H9 (cell line): Measurements from ENCODE around the gene TUBA4A. TPM values are rescaled to one million over a fixed set of nuclear protein-coding genes. Genes with fewer than 3 reads are reported as not detected.

Experiments
- DNase-seq: peaks from one replicate; pipeline ENCODE4 v3.0.0-alpha.2; 2017
- H2AFZ ChIP-seq: one replicate; pipeline ENCODE4 v1.6.1; 2013; ENCODE audit warnings: mild to moderate bottlenecking, low read length, control low read depth, moderate library complexity
- H2AK5ac ChIP-seq: 2 replicates; pipeline ENCODE4 v1.6.1; 2013; ENCODE audit warnings: low read length, control low read depth, mixed read lengths; ENCODE audit not compliant: insufficient read length
- H2BK120ac ChIP-seq: one replicate; pipeline ENCODE4 v1.6.1; 2013; ENCODE audit warnings: low read depth, mild to moderate bottlenecking, low read length, control low read depth, inconsistent platforms; ENCODE audit not compliant: poor library complexity, severe bottlenecking
- H2BK12ac ChIP-seq: 2 replicates; pipeline ENCODE4 v1.6.1; 2013; ENCODE audit warnings: low read length, control low read depth, mixed read lengths, low read depth; ENCODE audit not compliant: insufficient read length
- H2BK15ac ChIP-seq: 2 replicates; pipeline ENCODE4 v1.6.1; 2013; ENCODE audit warnings: low read depth, low read length, control low read depth
- H2BK20ac ChIP-seq: one replicate; pipeline ENCODE4 v1.6.1; 2013; ENCODE audit warnings: low read depth, mild to moderate bottlenecking, low read length, control low read depth, inconsistent platforms; ENCODE audit not compliant: poor library complexity, severe bottlenecking
- H2BK5ac ChIP-seq: 2 replicates; pipeline ENCODE4 v1.6.1; 2013; ENCODE audit warnings: low read length, control low read depth, mixed read lengths; ENCODE audit not compliant: insufficient read length
- H3K14ac ChIP-seq: 2 replicates; pipeline ENCODE4 v1.6.1; 2013; ENCODE audit warnings: low read length, control low read depth; ENCODE audit not compliant: insufficient read depth
- H3K18ac ChIP-seq: 2 replicates; pipeline ENCODE4 v1.6.1; 2013; ENCODE audit warnings: low read depth, mild to moderate bottlenecking, mixed read lengths, low read length, control low read depth; ENCODE audit not compliant: insufficient read length
- H3K23ac ChIP-seq: 2 replicates; pipeline ENCODE4 v1.6.1; 2013; ENCODE audit warnings: low read length, control low read depth, mixed read lengths, low read depth; ENCODE audit not compliant: insufficient read length
- H3K23me2 ChIP-seq: 2 replicates; pipeline ENCODE4 v1.6.1; 2013; ENCODE audit warnings: low read depth, mild to moderate bottlenecking, mixed read lengths, low read length, control low read depth; ENCODE audit not compliant: insufficient read length, poor library complexity, severe bottlenecking
- H3K27ac ChIP-seq: 2 replicates; pipeline ENCODE4 v1.5.1; 2013; ENCODE audit warnings: low read length, control low read depth, mixed read lengths, low read depth; ENCODE audit not compliant: insufficient read length
- H3K27me3 ChIP-seq: 2 replicates; pipeline ENCODE4 v1.6.1; 2013; ENCODE audit warnings: low read length, control low read depth, inconsistent platforms; ENCODE audit not compliant: insufficient read depth
- H3K4ac ChIP-seq: 2 replicates; pipeline ENCODE4 v1.6.1; 2013; ENCODE audit warnings: low read depth, mild to moderate bottlenecking, control low read depth, inconsistent platforms, low read length, moderate library complexity
- H3K4me1 ChIP-seq: 2 replicates; pipeline ENCODE4 v1.6.1; 2013; ENCODE audit warnings: low read length, control low read depth, inconsistent platforms; ENCODE audit not compliant: insufficient read depth
- H3K4me2 ChIP-seq: 2 replicates; pipeline ENCODE4 v1.6.1; 2013; ENCODE audit warnings: low read length, control low read depth, mixed read lengths; ENCODE audit not compliant: insufficient read length, insufficient read depth
- H3K56ac ChIP-seq: 2 replicates; pipeline ENCODE4 v1.6.1; 2013; ENCODE audit warnings: low read depth, mild to moderate bottlenecking, mixed read lengths, low read length, control low read depth; ENCODE audit not compliant: insufficient read length
- H3K79me1 ChIP-seq: 2 replicates; pipeline ENCODE4 v1.6.1; 2013; ENCODE audit warnings: low read depth, mild to moderate bottlenecking, moderate library complexity, low read length, control low read depth, inconsistent platforms; ENCODE audit not compliant: insufficient read depth, poor library complexity, severe bottlenecking
- H3K79me2 ChIP-seq: 2 replicates; pipeline ENCODE4 v1.6.1; 2013; ENCODE audit warnings: low read length, control low read depth, inconsistent platforms; ENCODE audit not compliant: insufficient read depth
- H3K9ac ChIP-seq: 2 replicates; pipeline ENCODE4 v1.6.1; 2013; ENCODE audit warnings: low read length, control low read depth, mixed read lengths; ENCODE audit not compliant: insufficient read length; ENCODE audit errors: extremely low read depth
- H3K9me3 ChIP-seq: one replicate; pipeline ENCODE4 v1.6.1; 2013; ENCODE audit warnings: low read depth, low read length, inconsistent platforms; ENCODE audit not compliant: control insufficient read depth
- H3T11ph ChIP-seq: one replicate; pipeline ENCODE4 v1.6.1; 2013; ENCODE audit warnings: mild to moderate bottlenecking, low read length, control low read depth, inconsistent platforms
- H4K20me1 ChIP-seq: one replicate; pipeline ENCODE4 v1.6.1; 2013; ENCODE audit not compliant: control insufficient read depth, insufficient read length, insufficient read depth
- H4K5ac ChIP-seq: 2 replicates; pipeline ENCODE4 v1.6.1; 2013; ENCODE audit warnings: low read depth, mild to moderate bottlenecking, mixed read lengths, low read length, control low read depth; ENCODE audit not compliant: insufficient read length
- H4K8ac ChIP-seq: replicated peaks from 2 replicates; pipeline ENCODE4 v1.6.1; 2013; ENCODE audit warnings: low read length, control low read depth, mixed read lengths, low read depth; ENCODE audit not compliant: insufficient read length
- H4K91ac ChIP-seq: 2 replicates; pipeline ENCODE4 v1.6.1; 2013; ENCODE audit warnings: low read depth, mild to moderate bottlenecking, moderate library complexity, mixed read lengths, low read length, control low read depth; ENCODE audit not compliant: insufficient read length
- H3K27ac Mint-ChIP-seq, 3 experiments: 2 replicates in 2 of 3; 3 replicates in 1 of 3; pipeline ENCODE4 v1.8.0; 2020 to 2021; ENCODE audit warnings: mixed read lengths in 3 of 3, mild to moderate bottlenecking in 1 of 3, moderate library complexity in 1 of 3
- H3K27me3 Mint-ChIP-seq: 2 replicates; pipeline ENCODE4 v1.8.0; 2021; ENCODE audit warnings: low read depth, mild to moderate bottlenecking, moderate library complexity, mixed read lengths
- H3K36me3 Mint-ChIP-seq, 3 experiments: 2 replicates in 2 of 3; 3 replicates in 1 of 3; pipeline ENCODE4 v1.8.0; 2020 to 2021; ENCODE audit warnings: low read depth in 3 of 3, mixed read lengths in 3 of 3; ENCODE audit not compliant: insufficient read depth in 1 of 3
- H3K4me1 Mint-ChIP-seq, 2 experiments: 2 replicates each; pipeline ENCODE4 v1.8.0; 2020; ENCODE audit warnings: mixed read lengths in 2 of 2
- H3K4me3 Mint-ChIP-seq, 2 experiments: 2 replicates in 1 of 2; 3 replicates in 1 of 2; pipeline ENCODE4 v1.8.0; 2020 to 2021; ENCODE audit warnings: mild to moderate bottlenecking in 2 of 2, mixed read lengths in 2 of 2, moderate library complexity in 1 of 2
- H3K9me3 Mint-ChIP-seq, 2 experiments: 2 replicates in 1 of 2; 3 replicates in 1 of 2; pipeline ENCODE4 v1.8.0; 2020; ENCODE audit warnings: mild to moderate bottlenecking in 2 of 2, mixed read lengths in 2 of 2, moderate library complexity in 1 of 2
- CTCF ChIP-seq: fragments of 200-600 bp; sonication (generic); conservative IDR thresholded peaks from 3 replicates; pipeline ENCODE4 v1.8.0; 2021; ENCODE audit warnings: antibody characterized with exemption, mild to moderate bottlenecking
- WGBS: extraction: QIAGEN DNeasy Blood & Tissue Kit; methylation state at CpG from one replicate; pipeline ENCODE4 v1.1.7; 2013; ENCODE audit warnings: missing lambda C conversion rate, low lambda C conversion rate, mixed read lengths; ENCODE audit not compliant: insufficient read length; ENCODE audit errors: extremely low coverage; 5-methylcytosine and 5-hydroxymethylcytosine counted together
- total RNA-seq: library from RNA; stranded (reverse); gene quantifications from 2 replicates; pipeline ENCODE4 v1.2.1, GENCODE V29; 2021

Gene TUBA4A
- total RNA-seq, 1 experiment from 2014 or later = 25.5 TPM

- TF ChIP-seq CTCF = no peak
- Histone ChIP-seq H3K9ac (no peak overlapping the region), H2AK5ac (no peak overlapping the region), H3K56ac (no peak overlapping the region), H3K27me3 (no peaks in the 10 kb centered on the region), H3K9me3 (no peaks in the 10 kb centered on the region), H4K5ac (no peak overlapping the region), H2BK20ac (no peak overlapping the region), H2BK12ac (no peak overlapping the region), H3K79me1 (no peaks in the 10 kb centered on the region), H3T11ph (no peak overlapping the region), H3K4me2 (no peak overlapping the region), H2AFZ (no peak overlapping the region), H3K4ac (no peak overlapping the region), H3K14ac (no peak overlapping the region), H3K27ac (no peak overlapping the region), H4K20me1 (no peaks in the 10 kb centered on the region), H3K23me2 (no peaks in the 10 kb centered on the region), H2BK120ac (no peak overlapping the region), H3K4me1 (peaks cover 4% of the 10 kb centered on the region; the same call in 1 of the 2 replicates), H2BK5ac (no peak overlapping the region), H3K79me2 (no peaks in the 10 kb centered on the region), H4K91ac (no peak overlapping the region), H4K8ac (no peak overlapping the region), H3K18ac (no peak overlapping the region), H3K23ac (no peak overlapping the region), H2BK15ac (no peak overlapping the region)
- peaks cover 21 to 23% of the 10 kb centered on the region in 2 experiments for H3K4me1 Mint-ChIP-seq
- H3K27ac Mint-ChIP-seq = no peak overlapping the region
- WGBS = no CpG with 5 or more reads among the region's 2 CpGs
- H3K36me3 Mint-ChIP-seq = no peaks in the 10 kb centered on the region
- peaks cover 32% of the 10 kb centered on the region for H3K27me3 Mint-ChIP-seq
- DNase-seq = no peak
- no peak overlapping the region for H3K4me3 Mint-ChIP-seq
- no peaks in the 10 kb centered on the region for H3K9me3 Mint-ChIP-seq
Measured at GRCh38 chr2:219272995-219273394, 19.3 kb upstream of the TUBA4A start.
